ENCODE measurements around the gene COX19. TPM values are rescaled to one million over a fixed set of nuclear protein-coding genes. Genes with fewer than 3 reads are reported as not detected.
"Not testable (repeated sequence)": the region's sequence is repeated elsewhere in the genome, so short reads cannot be mapped to it uniquely, and the experiment has no call there.

The COX19 gene
- polyA plus RNA-seq, 4 donors: 7.2 to 19.3 (median 11.2) TPM

DNA sequence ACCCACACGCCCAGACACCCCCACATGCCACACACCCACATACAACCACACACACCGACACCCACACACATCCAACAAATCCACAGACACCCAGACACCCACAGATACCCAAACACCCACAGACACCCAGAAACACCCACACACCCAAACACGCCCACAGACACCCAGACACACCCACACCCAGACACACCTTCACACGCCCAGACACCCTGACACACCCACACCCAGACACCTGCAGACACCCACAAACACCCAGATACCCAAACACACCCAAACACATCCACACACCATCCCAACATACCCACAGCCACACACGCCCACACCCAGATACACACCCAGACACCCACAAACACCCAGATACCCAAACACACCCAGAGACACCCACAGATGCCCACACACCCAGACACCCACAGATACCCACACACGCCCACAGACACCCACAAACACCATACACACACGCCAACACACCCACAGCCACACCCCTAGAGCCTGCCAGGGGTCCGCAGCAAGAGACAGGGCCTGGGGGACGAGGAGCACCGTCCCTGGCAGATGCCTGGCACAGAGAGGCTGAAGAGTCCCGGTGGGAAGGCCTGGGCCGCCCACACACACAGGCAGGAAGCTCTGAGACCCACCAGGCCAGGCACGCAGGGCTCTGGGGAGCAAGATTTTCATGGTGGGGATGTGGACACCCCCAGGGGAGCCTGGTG, 36.1 kb upstream of the COX19 start:
- DNase-seq (ENCODE audit: low read depth in 4 of 4, low spot score in 3 of 4): no peak

DNA sequence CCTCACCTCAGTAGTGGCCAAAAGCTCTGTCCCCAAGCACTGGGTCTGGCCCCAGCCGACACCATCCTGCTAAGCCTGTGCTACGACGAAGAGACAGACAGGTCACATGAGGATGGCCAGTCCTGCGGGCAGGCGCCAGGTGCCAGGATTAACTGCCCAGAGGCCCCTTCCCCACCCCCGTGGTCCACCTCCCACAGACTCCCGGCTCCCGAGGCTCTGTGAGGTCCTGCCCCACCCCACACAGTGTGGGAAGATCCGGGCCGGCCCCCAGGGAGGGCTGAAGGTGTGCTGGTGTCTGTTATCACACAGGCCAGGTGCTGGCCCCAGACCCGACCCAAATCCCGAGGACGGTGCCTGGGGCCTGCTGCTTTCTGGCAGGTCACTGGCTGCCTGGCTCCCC, 34.9 kb upstream of the COX19 start:
- no peak for DNase-seq (ENCODE audit: low read depth in 4 of 4, low spot score in 3 of 4)

DNA sequence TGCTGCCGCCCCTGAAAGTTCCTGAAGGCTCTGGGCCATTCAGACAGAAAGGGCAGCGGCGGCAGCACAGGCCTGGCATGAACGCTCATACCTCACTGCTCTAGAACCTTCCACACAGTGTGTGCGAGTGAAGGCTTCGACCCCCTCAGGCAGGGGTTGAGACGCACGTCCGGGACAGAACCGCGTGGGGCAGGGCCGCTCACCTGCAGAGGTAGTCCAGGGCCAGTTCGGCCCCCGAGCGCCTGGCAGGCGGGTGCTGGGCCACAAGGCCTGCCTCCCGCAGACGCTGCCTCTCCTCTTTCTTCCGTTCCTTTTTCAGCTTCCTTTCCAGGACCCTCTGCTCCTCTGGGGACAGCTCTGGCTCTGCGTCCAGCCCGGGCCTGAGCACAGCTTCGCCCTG, 34.4 kb upstream of the COX19 start:
- no peak for DNase-seq (ENCODE audit: low read depth in 4 of 4, low spot score in 3 of 4)

DNA sequence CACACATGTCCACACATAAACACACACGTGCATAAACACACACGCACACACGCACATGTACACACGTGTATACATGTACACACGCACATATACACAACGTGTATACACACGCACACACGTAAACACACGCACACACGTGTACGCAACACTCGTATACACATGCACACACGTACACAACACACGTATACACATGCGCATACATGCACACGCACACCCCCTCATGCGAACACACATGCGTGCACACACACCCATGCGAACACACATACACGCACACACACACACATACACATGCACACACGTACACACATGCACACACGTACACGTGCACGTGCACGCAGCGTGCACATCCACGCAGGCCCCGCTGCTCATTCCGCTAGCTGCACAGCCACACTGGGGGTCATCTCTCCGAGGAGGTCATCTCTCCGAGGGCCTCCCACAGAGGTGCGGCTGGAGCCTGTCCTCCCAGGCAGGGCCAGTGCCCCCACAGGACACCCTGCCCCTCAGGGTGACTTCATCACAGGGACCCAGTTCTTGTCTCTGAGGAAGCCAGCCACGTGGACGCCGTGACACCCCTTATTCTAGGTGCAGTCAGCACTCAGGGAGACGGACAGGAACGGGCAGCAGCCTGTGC, 33.5 kb upstream of the COX19 start:
- DNase-seq (ENCODE audit: low read depth in 4 of 4, low spot score in 3 of 4): no peak

DNA sequence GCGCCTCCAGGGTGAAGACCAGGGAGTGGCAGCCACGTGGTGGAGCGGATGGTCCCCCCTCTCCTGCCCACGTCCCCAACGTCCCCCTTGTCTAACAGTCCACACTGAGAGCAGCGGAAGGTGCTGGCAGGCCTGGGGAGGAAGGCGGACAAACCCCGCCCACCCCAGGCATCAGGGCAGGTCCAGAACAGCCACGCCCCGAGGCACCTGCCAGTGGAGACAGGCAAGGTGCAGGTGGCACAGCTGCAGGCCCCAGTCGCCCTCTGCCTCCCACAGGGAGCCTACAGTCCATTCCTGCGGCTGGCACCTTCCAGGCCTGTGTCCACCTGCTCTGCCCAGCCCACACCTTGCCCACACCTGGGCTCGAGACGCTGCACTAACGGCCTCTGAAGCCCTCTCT, 32.6 kb upstream of the COX19 start:
- DNase-seq (ENCODE audit: low read depth in 4 of 4, low spot score in 3 of 4): no peak

DNA sequence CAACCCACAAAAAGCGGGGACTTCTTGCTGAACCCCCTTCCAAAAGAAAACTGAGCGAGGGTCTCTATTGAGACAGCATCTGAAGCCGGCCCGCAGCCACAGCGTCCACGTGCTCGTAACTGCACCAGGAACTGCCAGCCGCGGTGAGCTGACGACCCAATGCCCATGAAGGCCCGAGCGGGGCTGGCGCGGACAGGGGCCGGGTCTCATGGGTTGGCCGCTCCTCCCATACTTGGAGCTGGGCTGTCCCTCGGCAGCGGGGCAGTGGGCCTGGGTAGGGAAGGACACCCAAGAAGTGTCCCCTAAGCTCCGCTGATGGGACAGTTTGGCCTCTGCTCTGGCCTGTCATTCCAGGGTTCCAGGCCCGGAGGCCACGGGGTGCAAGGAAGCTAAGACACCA, 30.0 kb upstream of the COX19 start:
- DNase-seq (ENCODE audit: low read depth in 4 of 4, low spot score in 3 of 4): no peak

DNA sequence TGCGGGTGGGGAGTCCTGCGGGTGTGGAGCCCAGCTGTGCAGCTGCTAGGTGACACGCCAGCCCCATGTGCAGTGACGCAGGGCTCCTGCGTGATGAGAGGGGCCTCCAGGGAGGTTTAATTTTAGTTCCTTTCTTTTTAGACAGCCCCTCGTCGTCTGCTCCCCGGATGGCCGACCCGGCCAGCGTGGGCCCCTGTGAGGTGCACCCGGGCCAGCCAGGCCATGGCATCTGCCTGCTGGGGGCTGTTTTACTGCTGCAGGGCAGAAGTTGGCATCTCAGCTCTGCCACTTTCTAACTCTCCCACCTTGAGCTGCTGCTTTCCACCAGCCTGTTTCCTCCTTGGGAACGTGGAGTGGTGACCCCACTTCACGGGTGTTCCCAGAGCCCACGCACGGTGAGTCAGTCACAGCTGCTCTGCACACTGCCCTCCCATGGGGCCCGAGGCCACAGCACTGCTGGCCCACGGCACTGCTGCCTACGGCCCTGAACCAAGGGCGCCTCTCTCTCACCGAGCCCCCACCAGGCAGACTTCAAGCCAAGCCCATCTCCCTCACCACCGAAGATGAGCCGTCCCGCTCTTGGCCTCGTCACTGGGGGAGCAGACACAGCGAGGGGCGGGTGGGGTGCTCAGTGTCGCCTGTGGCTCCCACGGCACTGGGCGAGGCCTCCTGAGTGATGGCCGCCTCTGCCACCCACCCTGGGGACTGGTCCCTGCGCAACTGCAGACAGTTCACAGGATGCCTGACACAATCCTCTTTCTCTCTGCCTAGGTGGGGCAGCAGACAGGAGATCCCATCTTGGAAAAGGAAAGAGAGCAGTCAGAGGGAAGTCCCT, 28.9 kb upstream of the COX19 start:
- no peak for DNase-seq (ENCODE audit: low read depth in 4 of 4, low spot score in 3 of 4)

DNA sequence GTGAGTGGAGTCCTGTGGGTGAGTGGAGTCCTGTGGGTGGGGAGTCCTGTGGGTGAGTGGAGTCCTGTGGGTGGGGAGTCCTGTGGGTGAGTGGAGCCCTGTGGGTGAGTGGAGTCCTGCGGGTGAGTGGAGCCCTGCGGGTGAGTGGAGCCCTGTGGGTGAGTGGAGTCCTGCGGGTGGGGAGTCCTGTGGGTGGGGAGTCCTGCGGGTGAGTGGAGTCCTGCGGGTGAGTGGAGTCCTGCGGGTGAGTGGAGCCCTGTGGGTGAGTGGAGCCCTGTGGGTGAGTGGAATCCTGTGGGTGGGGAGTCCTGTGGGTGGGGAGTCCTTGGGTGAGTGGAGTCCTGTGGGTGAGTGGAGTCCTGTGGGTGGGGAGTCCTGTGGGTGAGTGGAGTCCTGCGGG, 27.1 kb upstream of the COX19 start:
- DNase-seq (ENCODE audit: low read depth in 4 of 4, low spot score in 3 of 4): not testable (repeated sequence)

DNA sequence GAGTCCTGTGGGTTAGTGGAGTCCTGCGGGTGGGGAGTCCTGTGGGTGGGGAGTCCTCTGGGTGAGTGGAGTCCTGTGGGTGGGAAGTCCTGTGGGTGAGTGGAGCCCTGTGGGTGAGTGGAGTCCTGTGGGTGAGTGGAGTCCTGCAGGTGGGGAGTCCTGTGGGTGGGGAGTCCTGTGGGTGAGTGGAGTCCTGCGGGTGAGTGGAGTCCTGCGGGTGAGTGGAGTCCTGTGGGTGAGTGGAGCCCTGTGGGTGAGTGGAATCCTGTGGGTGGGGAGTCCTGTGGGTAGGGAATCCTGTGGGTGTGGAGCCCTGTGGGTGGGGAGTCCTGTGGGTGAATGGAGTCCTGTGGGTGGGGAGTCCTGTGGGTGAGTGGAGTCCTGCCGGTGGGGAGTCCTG, 26.7 kb upstream of the COX19 start:
- DNase-seq (ENCODE audit: low read depth in 4 of 4, low spot score in 3 of 4): not testable (repeated sequence)

DNA sequence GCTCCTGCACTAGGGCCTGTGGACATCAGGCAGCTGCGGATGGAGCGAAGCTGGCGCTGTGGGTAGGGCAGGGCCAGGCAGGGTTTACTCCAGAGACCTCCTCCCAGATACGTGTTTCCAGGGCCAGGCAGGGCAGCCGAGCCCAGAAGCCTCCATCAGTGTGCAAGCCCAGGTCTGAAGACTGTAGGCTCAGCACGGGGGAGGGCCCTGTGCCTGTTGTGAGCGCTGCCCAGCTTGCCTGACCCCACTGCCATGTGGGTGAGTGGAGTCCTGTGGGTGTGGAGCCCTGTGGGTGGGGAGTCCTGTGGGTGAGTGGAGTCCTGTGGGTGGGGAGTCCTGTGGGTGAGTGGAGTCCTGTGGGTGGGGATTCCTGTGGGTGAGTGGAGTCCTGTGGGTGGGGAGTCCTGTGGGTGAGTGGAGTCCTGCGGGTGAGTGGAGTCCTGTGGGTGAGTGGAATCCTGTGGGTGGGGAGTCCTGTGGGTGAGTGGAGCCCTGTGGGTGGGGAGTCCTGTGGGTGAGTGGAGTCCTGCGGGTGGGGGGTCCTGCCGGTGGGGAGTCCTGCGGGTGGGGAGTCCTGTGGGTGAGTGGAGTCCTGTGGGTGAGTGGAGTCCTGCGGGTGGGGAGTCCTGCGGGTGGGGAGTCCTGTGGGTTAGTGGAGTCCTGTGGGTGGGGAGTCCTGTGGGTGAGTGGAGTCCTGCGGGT, 25.9 kb upstream of the COX19 start:
- DNase-seq (ENCODE audit: low read depth in 4 of 4, low spot score in 3 of 4): not testable (repeated sequence)

DNA sequence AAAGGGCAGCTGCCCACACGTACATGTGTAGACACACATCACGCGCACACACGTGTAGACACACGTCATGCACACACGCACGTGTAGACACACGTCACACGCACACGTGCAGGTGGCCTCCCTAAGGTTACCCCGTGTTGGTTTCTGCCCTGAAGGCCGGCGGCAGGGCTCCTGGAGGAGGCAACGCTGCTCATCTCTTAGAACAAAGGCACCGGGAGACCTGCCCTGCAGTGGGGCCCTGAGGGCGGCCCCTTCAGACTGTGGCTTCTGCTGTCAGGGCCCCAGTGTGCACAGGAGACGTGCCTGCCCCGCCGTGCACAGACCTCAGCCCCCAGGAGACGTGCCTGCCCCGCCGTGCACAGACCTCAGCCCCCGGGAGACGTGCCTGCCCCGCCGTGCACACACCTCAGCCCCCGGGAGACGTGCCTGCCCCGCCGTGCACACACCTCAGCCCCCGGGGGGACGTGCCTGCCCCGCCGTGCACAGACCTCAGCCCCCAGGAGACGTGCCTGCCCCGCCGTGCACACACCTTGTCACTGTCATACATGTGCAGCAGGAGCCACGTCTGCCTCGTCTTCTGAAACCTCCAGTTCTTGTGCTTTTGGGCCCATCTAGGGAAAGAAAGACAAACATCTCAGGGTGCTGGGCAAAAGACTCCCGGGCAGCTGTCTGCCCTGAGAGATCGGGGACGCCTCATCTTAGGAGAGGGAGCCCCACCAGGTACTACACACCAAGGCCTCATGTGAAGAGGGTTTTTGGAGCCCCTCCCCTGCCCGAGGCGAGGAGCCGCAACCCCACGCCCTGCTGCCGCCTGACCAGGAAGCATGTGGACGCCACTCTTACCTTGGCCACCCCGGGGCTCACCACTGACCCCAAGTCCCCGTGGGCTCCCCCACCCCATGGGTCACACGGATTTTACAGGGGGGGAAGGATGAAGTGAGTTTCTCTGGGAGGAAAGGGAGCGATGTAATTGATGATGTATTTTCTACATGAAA, 24.9 kb upstream of the COX19 start:
- no peak for DNase-seq (ENCODE audit: low read depth in 4 of 4, low spot score in 3 of 4)

DNA sequence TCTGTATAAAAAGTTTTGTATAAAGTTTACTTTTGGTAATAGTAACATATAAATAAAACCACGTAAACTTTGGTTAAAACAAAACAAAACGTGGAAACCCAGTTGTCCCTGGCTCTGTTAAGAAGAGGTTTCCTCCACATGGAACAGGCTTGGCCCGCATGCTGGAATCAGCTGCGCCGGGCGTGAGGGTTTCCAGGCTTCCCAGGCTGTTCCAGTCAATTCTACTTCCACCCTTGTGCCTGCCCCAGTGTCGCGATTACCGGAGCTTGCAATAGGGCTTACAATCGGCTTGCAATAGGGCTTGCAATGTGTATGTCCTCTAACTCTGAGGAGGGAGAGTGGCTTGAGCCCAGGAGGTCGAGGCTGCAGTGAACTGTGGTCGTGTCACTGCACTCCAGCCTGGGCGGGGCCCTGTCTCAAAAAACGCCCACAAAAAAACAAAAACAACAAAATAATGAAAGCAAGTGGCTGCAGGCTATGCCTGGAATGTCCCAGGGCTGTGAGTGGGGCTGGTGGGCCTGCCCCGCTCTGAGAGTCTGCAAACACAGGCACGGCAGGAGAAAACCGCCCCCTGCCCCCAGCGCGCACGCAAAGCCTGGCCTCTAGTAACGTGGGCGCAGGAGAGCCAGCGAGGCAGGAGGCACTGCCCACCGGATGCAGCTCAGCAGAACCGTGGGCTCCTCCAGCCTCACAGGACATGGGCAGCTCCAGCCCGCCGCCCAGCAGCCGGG, 24.0 kb upstream of the COX19 start:
- DNase-seq (ENCODE audit: low read depth in 4 of 4, low spot score in 3 of 4): no peak

DNA sequence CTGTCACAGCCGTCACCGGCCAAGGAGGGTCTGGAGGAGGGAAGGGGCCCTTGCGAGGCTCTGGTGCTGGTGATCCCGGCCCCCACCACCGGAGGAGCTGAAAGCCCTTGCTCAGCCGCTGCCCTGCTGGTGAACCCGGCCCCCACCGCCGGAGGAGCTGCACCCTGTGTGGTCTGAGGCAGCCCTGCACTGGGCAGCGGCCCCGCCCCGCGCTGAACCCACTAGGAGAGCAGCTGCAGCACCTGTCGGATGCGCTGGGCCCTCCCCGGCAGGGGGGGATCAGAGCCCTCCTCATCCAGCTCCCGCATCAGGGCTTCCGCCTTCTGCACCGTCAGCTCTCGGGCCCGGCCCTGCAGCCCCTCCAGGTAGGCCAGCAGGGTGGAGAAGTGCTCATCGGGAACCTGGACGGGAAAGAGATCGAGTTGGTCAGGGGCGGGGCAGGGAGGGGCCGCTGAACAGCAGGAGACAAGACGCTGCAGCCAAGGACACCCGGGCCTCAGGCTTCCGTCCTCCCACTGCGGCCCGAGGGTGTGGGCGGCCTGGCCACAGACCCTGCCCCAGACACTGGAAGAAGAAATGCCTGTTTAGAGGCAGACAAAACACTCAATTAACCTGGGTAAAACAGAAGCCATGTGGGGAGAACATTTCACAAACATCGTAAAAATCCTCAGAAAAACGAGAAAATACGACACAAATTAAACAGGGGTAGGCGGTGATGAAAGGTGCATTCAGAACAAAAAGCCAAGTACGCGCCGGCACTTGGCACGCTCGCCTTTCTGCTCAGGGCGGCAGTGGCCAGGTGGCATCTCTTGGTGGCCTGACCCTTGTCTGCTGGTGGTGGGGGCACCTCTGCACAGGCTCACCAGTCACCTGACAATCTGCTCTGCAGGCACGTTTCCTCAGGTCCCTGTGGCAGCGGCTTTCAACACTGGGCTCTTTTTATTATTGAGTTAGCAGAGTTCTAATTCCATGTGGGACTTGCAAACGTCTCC, 22.4 kb upstream of the COX19 start:
- DNase-seq (ENCODE audit: low read depth in 4 of 4, low spot score in 3 of 4): no peak

DNA sequence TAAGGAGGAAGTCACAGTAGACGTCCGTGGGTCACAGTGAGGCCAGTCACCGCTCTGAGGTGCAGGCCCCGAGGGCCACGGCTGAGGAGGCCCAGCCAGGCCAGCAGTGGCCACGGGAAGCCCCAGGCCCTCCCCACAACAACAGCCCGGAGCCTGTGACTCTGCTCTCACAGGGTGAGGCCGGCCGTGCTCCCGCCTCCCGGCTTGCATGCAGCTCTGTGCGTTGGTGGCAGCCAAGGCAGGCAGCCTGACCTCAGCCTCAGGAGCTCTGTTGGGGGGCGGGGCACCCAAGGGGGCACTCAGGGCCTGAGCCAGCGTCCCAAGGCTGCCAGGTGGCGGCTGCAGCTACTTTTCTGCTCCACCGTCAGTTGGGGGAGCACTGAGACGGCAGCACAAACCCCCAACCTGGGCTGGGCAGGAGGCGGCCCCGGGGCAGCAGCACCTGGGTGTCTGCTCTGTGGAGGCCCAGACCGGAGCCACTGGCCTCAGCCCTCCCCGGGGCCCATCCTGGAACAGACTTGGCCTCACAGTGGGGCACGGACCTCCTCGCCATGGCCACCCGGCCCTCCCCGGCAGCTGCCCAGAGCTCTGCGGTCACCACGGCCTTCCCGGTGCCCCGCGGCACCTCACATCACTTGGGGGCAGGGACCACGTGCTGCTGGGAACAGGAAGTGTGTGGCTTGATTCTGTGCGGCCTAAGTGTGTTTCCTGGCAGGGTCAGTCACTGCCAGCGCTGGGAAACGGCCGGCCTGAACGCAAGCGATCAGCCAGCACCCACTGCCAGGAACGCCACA, 20.9 kb upstream of the COX19 start:
- no peak for DNase-seq (ENCODE audit: low read depth in 4 of 4, low spot score in 3 of 4)

DNA sequence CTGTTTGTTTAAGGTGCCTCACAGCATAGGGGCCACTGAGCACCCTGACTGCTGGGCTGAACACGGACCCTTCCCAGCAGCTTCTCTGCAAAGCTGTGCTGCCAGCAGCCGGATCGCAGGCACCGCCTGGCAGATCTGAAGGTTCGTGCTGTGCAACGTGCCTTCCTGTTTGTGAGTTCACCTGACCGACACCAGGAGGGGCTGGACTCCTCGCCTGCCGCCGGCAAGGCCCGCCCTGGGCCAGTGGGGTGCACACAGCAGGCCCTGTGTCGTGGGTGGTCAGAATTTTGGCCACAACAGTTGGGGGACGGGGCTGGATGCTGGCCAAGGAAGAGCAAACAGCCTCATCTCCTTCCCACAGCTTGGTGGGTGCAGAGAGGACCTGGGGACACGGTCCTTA, 20.2 kb upstream of the COX19 start:
- no peak for DNase-seq (ENCODE audit: low read depth in 4 of 4, low spot score in 3 of 4)

DNA sequence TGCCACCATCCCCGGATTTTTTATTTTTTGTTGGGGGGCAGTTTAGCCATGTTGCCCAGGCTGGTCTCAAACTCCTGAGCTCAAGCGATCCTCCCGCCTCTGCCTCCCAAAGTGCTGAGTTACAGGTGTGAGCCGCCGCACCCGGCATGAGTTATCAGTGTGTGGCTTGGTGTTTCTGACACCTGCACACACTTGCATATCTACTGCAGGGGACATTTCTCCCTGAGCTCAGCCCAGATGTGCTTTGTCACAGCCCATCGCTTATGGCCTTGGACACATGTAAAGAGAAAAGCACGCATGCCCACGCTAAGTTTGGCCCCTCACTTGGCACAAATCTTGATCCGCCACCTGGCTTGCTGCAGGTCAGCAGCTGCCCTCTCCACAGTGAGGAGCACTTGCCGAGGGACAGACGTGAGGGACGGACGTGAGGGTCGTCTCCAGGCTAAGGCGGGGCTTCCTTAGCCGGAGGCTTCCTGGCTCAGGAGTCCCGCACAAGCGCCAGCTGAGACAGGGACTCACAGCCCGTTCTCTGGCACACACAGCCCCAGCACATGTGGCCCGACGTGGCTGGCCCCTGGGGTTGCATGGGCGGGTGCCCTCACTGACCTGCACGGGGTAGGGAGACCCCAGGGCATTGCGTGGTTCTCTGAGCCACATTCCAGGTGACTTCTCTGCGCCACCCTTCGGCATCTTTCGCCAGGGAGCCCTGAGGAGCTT, 19.4 kb upstream of the COX19 start:
- DNase-seq (ENCODE audit: low read depth in 4 of 4, low spot score in 3 of 4): no peak

Data from left renal pelvis (tissue), 4 donors.